ENCODE measurements around the gene NKX1-1.

The NKX1-1 gene

DNA sequence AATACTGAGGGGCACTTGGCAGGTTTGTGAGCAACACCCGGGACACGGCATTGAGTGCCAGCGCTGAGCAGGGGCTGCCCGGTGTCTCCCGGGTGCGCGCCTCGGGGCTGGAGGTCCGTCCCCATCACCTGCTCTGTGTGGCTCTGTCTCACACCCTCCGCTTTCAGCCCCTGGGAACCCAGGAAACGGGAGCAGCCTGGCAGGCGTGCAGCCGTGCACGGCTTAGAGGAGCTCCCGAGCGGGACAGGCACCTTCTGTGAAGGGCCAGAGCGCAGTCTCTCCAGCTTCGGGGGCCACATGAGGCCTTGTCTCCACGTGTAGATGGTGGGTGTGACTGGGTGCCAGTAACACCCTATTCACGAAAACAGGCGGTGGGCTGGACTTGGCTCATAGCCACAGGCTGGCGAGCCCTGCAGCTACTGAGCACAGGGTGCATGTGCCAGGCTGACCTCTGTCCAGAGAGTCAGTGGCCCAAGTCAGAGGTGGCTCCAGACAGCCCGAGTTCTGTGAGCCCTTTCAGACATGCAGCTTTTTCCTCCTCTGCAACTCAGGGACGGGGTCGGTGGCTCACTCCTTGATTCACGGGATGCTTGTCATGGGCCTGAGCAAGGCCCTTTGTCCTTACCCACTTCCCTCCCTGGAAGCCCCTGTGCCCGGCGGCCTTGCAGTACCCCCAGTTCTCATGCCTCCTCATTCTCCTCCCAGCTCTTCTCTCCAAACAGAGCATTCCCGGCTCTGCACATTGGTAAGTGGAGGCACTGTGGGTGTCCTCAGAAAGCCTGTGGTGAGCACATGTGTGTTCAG is 35.7 kb downstream of the NKX1-1 start:
- DNase-seq, result no peak

DNA sequence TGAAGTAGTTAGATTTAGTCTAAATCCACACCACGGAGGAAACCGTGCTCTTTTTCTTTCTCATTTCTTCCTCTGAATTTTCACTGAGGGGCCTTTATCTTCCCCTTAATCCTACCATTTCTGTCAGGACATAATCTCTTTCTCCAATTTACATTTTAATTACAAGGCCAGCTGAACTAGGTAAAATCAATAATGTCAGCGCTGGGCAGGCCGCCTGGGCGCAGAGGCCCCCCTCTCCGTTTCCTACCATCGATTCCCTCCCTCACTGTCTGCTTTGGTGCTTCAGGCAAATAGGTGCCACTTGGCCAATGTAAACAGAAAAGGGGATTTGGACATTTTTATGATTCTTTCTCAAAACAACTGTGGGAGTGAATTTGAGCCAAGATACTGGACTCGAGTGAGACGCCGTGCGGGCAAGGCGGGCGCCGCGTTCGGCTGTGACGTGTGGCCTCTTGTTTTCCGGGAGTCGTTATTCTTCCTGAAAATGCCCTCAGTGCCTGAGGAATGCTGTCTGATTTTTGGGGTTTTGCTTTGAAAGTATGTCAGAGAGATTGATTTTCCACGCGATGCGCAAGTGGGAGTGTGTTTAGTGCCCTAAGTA is 36.7 kb downstream of the NKX1-1 start:
- no peak for DNase-seq

DNA sequence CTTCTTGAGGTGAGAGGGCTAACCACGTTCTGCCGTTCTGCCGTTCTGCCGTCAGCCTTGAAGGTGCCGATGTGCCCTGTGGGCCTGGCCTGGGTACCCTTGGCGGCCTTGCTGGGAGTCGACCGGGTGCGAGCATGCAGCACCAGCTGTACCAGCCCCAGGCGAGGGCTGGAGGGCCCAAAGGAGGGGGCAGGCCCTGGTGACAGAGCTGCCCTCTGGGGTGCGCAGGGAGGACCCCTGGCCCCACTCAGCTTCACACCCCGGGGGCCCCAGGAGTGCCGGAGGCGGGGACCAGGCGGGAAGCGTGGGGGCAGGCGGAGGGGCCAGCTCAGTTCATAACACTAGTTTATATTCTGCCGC is 37.2 kb downstream of the NKX1-1 start:
- no peak for DNase-seq

DNA sequence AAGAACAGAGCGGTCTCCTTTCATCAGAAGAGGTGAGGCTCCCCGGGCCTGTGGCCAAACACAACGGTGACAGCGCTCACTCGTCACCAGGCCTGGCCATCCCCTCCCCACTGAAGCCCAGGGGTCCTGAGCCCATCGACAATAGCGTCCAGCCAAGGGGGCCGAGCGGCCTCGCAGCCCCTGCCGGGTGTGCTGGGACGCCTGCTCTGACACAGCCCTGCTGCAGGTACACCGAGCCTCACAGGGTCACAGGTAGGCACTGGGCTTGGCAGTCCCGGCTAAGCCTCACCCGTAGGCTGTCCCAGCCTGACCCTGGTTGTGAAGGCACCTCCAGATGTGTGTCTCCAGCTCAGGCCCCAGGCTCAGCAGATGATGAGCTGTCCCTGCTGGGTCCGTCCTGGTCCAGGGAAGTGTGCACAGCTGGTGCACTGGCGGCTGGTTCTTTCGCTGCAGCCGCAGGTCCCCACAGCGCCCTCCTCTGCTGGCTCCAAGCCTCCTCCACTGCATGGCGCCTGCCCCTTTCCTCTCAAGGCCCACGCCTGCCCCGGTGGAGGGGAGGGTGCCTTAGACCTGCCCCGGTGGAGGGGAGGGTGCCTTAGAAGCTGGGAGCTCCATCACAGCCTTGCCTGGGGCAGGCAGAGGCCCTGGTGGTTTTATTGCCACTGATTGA is 37.7 kb downstream of the NKX1-1 start:
- no peak for DNase-seq

DNA sequence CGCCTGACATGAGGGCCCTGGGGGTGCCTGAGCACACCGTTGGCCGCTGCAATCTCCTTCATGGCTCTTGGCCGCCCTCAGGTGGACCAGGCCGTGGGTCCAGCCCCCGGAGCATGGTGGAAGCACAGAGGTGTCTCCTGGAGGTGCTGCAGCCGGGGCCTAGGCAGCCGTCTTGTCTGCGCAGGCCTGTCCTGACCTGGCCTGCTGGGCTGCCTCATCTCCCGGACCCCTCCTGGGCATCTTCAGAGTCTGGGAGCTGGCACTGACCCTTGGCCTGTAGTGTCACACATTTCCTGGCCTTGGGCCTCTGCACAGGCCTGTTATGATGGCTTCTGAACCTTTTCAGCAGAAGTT is 38.3 kb downstream of the NKX1-1 start:
- no peak for DNase-seq

DNA sequence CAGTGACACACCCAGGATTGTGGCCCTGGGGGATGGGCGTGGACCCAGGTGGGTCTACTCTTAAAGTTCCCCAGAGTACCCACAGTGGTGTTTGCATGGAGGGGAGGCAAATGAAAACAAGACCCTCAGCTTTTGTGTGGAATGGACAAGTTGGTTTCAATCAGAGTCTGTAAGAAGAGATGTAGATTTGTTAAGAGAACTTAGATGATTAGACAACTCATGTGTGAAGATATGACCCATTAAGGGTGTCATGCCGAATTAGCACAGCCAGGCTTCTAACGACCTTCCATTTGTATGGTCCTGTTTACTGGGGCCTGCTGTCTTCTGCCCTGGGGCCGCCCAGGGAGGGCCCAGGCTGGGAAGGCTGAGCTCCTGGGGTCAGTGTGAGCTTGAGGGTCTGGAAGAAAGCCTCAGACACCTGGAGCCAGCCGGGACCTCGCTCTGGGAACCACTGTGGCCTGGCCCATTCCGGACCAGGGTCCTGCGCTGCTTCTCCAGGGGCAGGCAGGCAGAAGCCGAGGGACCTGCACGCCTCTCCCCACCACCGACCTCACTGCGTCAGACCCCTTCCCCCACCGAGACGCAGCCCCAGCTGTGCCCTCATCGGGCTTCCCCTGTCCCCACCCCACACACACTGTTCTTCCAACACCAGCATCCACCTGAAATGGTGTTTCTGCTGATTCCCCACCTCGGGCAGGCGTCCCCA is 38.9 kb downstream of the NKX1-1 start:
- no peak for DNase-seq

DNA sequence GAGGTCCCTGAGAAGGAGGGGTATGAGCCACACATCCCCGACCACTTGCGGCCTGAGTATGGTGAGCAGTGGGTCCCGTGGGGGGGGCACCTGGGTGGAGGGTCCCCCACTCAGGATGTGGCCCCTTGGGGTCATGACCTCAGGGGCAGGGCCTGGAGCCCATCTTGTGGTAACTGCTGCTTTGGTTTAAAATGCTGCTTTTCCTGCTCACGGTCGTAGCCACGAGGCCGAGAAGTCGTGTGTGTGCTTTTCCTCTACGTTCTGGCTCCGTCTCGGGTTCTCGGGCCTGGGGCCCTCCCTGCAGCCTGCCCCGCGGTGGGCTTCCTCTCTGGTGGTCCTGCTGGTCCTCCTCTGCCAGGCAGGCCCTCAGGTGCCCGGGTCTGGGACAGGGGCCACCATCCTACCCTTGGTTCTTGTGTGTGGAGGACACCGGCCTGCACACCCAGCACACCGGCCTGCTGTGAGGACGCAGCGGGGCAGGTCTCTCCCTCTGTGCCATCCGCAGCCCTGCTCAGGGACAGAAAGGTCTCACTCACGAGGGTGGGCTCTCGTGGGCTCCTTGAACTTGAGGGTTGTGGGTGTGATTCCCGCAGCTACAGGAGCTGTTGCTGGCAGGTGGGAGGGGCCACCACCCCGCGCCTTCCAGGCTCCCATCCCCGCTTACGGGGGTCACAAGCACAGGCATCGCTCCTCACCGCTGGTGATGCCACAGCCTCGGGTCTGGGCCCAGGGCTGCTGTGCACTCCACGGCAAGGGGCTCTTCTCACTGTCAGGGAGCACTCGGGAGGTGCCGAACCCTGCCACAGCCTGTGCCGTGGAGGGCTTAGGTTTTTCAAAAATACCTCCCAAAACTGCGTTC is 39.6 kb downstream of the NKX1-1 start:
- no peak for DNase-seq

DNA sequence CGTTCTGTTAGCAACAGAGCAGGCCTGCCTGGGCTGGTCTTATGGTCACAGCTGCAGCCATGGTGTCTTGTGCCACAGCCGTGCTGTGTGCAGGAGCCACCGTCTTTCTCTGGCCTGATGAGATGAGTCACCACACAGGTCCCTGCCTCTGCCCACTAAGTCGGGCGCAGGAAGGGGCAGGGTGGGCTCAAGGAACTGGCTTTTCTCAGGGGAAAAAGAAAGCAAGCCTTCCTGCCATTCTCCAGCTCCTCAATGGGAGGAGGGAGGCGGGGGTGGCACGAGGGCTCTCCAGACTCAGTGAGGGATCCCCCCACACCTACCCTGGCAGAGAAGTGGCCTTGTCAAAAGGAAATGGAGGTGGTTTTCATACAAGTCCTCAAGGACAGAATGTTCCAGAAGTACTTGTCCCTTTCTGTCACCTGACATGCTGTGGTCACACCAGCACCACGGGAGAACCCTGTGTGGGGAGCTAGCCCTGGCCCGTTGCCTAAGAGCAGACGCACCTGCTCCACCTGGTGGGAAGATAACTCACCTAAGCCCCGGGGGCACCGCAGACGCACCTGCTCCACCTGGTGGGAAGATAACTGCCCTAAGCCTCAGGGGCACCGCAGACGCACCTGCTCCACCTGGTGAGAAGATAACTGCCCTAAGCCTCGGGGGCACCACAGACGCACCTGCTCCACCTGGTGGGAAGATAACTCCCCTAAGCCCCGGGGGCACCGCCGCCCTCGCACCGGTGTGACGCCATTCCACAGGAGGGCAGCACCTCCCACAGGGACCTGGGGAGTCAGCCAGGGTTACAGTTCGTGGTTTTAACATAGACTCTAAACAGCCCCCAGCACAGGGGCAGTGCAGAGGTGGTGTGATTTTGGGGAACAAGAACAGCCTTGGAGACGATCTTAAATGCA is 40.7 kb downstream of the NKX1-1 start:
- peak; percentile 45 for DNase-seq

DNA sequence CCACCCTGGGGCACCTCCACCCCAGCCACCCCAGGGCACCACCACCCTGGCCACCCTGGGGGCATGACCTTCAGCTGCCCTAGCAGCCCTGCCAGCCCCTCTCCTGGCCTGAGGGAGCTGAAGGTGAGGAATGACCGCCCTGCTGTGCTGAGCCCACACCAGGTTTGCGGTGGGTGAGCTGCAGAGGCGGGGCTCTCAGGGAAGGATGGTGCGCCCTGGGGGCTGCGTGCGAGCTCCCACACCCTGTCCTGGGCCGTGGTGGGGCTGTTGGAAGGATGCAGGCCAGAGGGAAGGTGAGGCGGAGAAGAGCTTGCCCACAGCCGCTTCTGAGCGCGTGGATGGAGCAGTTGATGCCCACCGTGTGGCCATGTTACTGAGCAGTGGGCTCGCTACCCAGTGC is 41.5 kb downstream of the NKX1-1 start:
- no peak for DNase-seq

DNA sequence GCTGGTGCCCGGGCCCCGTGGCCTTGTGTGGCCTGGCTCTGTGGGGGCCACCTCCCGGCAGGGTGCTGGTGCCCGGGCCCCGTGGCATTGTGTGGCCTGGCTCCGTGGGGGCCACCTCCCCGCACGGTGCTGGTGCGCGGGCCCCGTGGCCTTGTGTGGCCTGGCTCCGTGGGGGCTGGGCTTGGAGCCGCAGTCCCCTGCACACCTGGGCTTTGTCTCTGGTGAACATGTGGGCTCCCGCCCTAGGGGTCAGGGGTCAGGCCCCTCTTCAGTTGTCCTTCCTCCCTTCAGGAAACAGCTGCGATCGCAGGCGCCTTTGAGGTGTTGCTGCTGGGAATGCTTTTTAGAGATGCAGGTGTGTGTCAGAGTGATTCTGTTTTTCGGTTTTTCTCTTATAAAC is 42.0 kb downstream of the NKX1-1 start:
- DNase-seq, result no peak

DNA sequence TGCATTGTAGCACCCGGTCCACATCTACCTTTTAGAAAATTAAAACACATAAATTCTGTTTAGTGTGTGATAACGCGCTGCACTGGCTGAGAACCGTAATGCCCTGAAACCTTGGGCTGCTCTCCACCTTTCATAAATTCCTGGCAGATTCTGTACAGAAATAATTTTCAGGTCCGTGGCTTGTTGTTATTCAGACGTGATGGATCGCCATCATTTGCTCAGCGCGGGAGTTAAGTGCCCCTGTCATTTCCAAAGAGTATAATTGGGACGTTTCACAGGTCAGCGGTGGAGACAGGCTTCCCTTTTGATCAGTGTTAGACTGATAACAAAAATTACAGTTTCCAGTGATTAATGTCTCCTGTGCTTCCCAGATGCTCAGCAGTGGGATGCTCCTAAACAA is 42.7 kb downstream of the NKX1-1 start:
- DNase-seq, result no peak

DNA sequence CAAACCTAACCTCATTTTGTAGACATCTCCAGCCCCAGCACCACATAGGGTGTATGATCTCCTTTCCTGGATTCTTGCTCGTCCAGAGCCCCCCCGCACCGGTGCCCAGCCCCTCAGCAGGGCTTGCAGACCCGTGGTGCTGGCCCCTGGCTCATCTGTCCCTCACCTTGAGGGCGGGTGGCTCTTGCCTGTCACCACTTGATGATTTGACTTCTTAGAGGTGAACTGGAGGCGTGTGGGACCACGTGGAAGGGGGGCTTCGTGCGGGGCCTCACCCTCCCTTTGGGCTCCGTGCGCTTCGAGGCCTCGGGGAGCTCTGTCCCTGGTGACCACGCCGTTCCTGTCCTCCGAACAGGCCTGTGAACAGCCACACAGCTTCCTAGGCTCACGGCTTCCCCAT is 43.7 kb downstream of the NKX1-1 start:
- no peak for DNase-seq

DNA sequence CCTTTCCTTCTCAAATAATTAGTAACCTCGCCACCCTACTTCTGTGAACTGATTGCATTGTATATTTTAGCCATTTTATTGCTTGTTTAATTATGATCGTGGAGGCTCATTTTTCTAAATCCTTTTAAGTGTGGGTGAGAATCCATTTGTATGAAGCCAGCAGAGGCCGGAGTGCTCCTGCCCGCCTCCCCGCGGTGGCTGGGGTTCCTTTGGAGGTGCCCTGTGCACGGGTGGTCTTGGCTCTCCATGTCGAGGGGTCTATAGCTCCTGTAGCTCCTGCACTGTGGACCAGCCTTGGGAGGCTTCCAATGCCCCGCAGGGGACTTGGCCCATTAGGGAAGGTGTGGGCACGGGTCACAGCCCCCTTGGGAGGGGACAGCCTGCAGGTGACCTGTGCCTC is 44.2 kb downstream of the NKX1-1 start:
- DNase-seq, result no peak

DNA sequence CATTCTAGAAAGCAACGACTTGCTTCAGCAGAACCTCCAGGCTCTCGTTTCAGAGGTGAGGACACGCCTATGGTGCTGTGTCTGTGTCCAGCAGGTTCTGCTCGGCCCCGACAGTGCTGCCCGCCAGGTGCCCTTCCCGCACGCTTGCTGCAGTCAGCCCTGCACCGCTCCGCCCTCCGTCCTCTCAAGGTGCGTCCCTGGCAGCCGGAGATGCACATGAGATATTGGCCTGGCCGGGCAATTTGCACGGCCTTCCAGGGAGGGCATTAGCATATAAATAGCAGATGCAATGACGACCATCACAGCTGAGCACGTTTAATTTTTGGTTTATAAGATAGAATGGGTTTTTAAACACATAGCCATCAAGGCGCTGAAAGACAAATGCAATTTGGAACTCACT is 44.8 kb downstream of the NKX1-1 start:
- no peak for DNase-seq

DNA sequence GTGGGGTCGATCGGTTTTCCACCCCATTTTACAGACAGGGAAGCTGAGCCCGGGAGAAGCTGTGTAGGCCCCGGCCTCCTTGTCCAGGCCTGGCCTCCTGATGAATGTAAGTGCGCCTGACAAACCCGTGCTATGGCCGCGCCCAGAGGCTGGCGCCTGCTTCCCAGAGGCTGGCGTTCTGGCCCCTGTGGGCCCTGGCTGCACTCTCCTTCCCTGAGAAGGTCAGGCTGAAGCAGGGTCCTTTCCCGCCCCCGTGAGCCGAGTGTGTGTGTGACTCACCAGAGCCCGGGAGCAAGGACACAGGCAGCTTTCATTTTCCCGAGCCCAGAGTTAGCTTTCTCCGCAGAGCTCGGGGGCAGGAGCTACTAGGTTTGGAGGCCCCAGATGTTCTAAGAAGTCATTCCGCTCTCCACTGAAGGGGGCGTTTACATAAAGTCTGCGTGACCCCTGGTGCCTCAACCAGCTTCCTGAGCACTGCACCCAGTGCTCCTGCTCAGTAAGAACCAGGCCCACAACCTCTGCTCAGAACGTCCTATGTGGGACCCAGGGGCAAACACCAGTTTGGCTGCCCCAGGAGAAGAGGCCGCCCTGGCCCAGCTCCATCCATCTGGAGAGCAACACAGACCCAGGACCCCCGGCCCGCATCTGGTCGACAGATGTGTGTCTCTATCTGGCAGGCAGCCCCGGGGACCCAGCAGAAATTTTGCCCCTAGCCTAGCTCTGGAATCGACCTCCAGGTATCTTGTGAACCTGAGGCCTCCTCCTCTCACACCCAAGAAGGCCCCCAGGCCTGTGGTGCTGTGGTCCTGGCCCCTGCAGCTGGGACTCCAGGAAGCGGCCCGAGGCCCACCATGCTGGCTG is 45.6 kb downstream of the NKX1-1 start:
- DNase-seq, result no peak

DNA sequence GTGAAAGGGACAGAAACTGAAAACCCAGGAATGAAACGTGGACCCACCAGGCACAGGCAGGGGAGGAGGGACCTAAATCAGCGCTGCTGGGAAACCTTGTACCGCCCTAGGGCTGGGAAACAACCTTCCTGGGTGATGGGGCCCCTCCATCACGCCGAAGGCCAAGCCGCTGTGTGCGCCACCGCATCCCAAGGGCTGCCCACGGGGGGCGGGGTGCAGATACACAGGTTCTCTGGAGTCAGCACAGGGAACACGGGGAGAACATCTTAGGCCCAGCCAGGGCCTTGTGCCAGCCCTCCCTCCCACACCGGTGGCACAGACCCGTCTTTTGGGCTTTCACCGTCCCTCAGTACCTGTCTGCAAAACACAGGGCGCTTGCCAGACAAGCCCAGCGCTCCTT is 46.3 kb downstream of the NKX1-1 start:
- no peak for DNase-seq

DNA sequence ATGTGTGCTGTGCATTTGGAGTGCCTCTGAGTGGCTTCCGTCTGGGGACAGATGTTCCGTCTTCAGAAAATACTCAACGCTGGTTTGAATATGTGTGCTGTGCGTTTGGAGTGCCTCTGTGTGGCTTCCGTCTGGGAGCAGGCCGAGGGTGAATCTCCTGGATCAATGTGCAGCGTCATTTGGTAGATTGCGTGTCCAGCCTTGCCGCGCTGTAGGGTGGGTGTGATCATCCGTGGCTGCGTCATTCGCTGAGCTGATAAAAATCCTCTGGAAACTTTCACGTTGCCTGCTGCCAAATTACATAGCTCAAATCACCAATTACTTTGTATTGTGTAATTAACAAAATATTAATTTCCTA is 47.1 kb downstream of the NKX1-1 start:
- no peak for DNase-seq

DNA sequence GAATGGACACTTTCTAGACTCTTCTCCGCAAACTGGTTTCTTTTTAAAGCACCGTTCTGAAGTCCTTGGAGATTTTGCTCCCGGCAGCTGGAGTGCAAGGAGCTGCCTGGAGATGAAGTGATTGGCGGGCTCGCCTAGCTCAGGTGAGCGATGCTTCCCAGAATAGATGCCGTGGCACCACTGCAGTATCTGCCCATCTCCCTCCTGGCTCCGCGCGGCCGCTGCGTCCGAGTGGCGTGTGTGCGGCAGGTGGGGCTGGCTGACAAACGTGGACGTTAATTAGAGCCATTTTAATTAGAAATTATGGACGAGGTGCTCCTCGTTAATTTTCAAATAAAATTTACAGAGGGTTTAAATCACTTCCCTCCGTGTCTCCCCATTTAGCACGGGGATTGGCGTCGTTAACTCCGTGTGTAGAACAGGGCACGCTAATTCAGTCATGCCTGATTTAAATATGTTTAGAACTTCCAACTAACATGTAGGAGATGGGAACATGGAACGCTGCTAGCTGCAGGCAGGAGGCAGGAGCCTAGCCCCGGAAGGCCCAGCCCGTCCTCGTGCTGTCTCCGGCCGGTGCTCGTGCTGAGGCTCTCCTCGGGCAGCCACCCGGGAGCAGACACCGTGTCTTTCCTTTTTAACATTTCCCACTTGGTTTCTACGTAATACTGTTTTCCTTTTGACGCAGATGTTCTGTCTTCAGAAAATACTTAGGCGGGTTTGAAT is 47.7 kb downstream of the NKX1-1 start:
- no peak for DNase-seq

DNA sequence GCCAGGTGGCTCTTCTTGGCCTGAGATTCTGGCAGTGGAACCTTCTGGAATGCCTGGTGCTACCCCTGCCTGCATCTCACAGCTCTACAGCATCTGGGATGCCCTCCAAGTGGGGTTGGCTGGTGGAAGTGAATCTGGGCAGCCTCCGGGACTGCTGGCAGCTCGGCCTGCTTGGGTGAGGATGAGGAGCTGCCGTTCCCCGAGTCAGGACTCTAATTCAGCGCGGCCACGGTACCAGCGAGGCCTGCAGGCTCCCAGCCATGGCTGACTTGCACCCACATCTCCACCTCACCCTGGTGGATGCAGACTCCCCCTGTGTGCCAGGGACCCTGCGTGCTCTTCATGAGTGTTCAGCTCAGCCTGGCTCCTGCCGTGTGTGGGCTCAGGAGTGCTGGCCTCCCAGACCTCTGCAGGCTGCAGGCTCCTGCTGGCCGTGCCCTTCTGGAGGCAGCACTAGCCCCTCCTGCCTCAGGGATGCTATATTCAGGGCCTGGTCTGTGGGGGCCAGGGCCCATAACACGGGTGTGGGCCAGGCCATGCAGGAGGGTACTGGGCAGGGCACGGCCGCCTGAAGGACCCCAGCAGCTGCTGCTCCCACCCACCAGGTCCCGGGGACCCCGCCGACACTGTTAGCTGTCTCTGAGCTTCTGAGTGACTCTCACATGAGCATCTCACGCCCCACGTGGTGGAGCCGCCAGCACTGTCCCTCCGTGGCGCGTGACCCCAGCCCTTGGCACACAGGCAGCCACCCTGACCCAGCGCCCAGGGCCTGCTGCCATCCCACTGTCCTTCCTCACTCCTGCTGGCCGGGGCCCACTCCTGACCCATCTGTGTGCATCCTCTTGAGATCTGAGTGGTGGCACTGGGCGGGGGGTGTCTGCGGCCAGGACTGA is 48.6 kb downstream of the NKX1-1 start:
- DNase-seq, result no peak
